Stomach (tissue), 4 donors: Measurements from ENCODE around the gene LILRB4.

Experiments used
- EP300 ChIP-seq: sonication (generic); formaldehyde crosslinking; IDR thresholded peaks from one replicate; pipeline ENCODE4 v1.6.1; 2017; ENCODE audit warnings: antibody characterized with exemption
- POLR2A ChIP-seq, 4 donors: fragments of 450-650 bp; IDR thresholded peaks; one replicate each; pipeline ENCODE4 v1.6.1; 2016; ENCODE audit warnings: antibody characterized with exemption in 4 of 4, control low read depth in 2 of 4, mild to moderate bottlenecking in 1 of 4, moderate library complexity in 1 of 4
- TF ChIP-seq, protein P1 (sequence below), 7 experiments: fragments of 450-650 bp in 4 of 7; fragments of 200-600 bp in 3 of 7; sonication (generic) in 3 of 7; IDR thresholded peaks; one replicate each; pipeline ENCODE4 v1.5.1; 2016 to 2019; ENCODE audit warnings: antibody characterized with exemption in 7 of 7, control low read depth in 2 of 7, mild to moderate bottlenecking in 1 of 7

- TF ChIP-seq EP300 (no peak), POLR2A (IDR thresholded peaks at IDR 0.05) (no peak)
- TF ChIP-seq, protein P1, sequence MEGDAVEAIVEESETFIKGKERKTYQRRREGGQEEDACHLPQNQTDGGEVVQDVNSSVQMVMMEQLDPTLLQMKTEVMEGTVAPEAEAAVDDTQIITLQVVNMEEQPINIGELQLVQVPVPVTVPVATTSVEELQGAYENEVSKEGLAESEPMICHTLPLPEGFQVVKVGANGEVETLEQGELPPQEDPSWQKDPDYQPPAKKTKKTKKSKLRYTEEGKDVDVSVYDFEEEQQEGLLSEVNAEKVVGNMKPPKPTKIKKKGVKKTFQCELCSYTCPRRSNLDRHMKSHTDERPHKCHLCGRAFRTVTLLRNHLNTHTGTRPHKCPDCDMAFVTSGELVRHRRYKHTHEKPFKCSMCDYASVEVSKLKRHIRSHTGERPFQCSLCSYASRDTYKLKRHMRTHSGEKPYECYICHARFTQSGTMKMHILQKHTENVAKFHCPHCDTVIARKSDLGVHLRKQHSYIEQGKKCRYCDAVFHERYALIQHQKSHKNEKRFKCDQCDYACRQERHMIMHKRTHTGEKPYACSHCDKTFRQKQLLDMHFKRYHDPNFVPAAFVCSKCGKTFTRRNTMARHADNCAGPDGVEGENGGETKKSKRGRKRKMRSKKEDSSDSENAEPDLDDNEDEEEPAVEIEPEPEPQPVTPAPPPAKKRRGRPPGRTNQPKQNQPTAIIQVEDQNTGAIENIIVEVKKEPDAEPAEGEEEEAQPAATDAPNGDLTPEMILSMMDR (IDR thresholded peaks at IDR 0.05), result no peak
These were observed 45.8 kb upstream of the LILRB4 start for GRCh38 chr19:54616821-54617560.
